Caco-2 (cell line): ENCODE results near the gene AK2. TPM values are rescaled to one million over a fixed set of nuclear protein-coding genes. Genes with fewer than 3 reads are reported as not detected.
"Not testable (repeated sequence)": the region's sequence is repeated elsewhere in the genome, so short reads cannot be mapped to it uniquely, and the experiment has no call there.

Experiments
- BruUV-seq: library from RNA; stranded (reverse); fragments of 400-500 nt; replicated peaks from 2 replicates; lab custom pipeline; 2021; lab: Mats Ljungman, UMichigan
- CTCF ChIA-PET: fragments of 300-600 bp; sonication (Branson Sonifier 250); formaldehyde crosslinking; loops from one replicate; lab custom pipeline; 2022; ENCODE audit warnings: antibody characterized with exemption; lab: Charles Lee
- POLR2A ChIA-PET: fragments of 300-600 bp; sonication (Branson Sonifier 250); formaldehyde crosslinking; loops from one replicate; lab custom pipeline; 2022; ENCODE audit warnings: antibody characterized with exemption; lab: Charles Lee
- DNase-seq, 2 experiments: peaks; one replicate each; pipeline versions ENCODE4 v3.0.0 to v3.0.0-alpha.2; 2020 to 2022
- H3K27me3 ChIP-seq: replicated peaks from 2 replicates; pipeline ENCODE4 v1.6.0; 2011; ENCODE audit warnings: low read length; ENCODE audit not compliant: control insufficient read depth, insufficient read depth
- H3K36me3 ChIP-seq: 2 replicates; pipeline ENCODE4 v1.5.1; 2011; ENCODE audit warnings: low read length; ENCODE audit not compliant: control insufficient read depth, insufficient read depth
- H3K4me1 ChIP-seq: fragments of 250-450 bp; sonication (Bioruptor Pico); 2 replicates; pipeline ENCODE4 v1.5.1; 2020; ENCODE audit warnings: mild to moderate bottlenecking
- H3K4me3 ChIP-seq: 2 replicates; pipeline ENCODE4 v1.5.1; 2011; ENCODE audit warnings: low read depth, mild to moderate bottlenecking, control low read depth, low read length
- H3K9me3 ChIP-seq: fragments of 250-450 bp; sonication (Bioruptor Pico); 2 replicates; pipeline ENCODE4 v1.5.1; 2020; ENCODE audit warnings: mild to moderate bottlenecking, moderate library complexity
- H3K27ac Mint-ChIP-seq: one replicate; pipeline ENCODE4 v1.8.0; 2022; ENCODE audit warnings: mixed read lengths; ENCODE audit not compliant: unreplicated experiment
- H3K27me3 Mint-ChIP-seq: one replicate; pipeline ENCODE4 v1.8.0; 2022; ENCODE audit warnings: mixed read lengths; ENCODE audit not compliant: insufficient read depth, unreplicated experiment
- H3K36me3 Mint-ChIP-seq: one replicate; pipeline ENCODE4 v1.8.0; 2022; ENCODE audit warnings: mild to moderate bottlenecking, mixed read lengths; ENCODE audit not compliant: insufficient read depth, unreplicated experiment
- H3K4me1 Mint-ChIP-seq: one replicate; pipeline ENCODE4 v1.8.0; 2022; ENCODE audit warnings: low read depth, mixed read lengths; ENCODE audit not compliant: unreplicated experiment
- H3K4me3 Mint-ChIP-seq: one replicate; pipeline ENCODE4 v1.8.0; 2022; ENCODE audit warnings: mild to moderate bottlenecking, moderate library complexity, mixed read lengths; ENCODE audit not compliant: unreplicated experiment
- H3K9me3 Mint-ChIP-seq: one replicate; pipeline ENCODE4 v1.8.0; 2022; ENCODE audit warnings: mixed read lengths; ENCODE audit not compliant: unreplicated experiment
- CTCF ChIP-seq, 2 experiments: fragments of 200-600 bp in 1 of 2; IDR thresholded peaks; 1 replicate in 1 of 2; 2 replicates in 1 of 2; pipeline versions ENCODE4 v1.5.1 to v1.8.0; 2011 to 2022; ENCODE audit warnings: antibody characterized with exemption in 1 of 2, control low read depth in 1 of 2, inconsistent platforms in 1 of 2, low read depth in 1 of 2, low read length in 1 of 2, mild to moderate bottlenecking in 1 of 2, moderate library complexity in 1 of 2; ENCODE audit not compliant: insufficient read depth in 1 of 2, severe bottlenecking in 1 of 2, unreplicated experiment in 1 of 2
- intact Hi-C: fragments of 100-400 bp; cut with micrococcal nuclease; formaldehyde crosslinking; loops from one replicate; pipeline ENCODE4 v1.10.0; 2022; ENCODE audit not compliant: unreplicated experiment
- total RNA-seq: library from RNA; stranded (reverse); gene quantifications from 2 replicates; pipeline ENCODE4 v1.2.3, GENCODE V29; 2022

Gene AK2
- total RNA-seq, 1 experiment from 2014 or later = 127 TPM

GRCh38 chr1:33074193-33074945 lies 37.7 kb upstream of the AK2 start:
- intact Hi-C loops = no loop called here
- Histone ChIP-seq H3K4me1 (no peaks in the 10 kb centered on the region), H3K27me3 (no peaks in the 10 kb centered on the region), H3K9me3 (no peaks in the 10 kb centered on the region), H3K36me3 (no peaks in the 10 kb centered on the region), H3K4me3 (no peak overlapping the region)
- peaks cover 2% of the 10 kb centered on the region for H3K27me3 Mint-ChIP-seq
- DNase-seq = no peak
- CTCF ChIA-PET = no interaction called here
- no peak overlapping the region for H3K4me3 Mint-ChIP-seq
- no peak overlapping the region for H3K27ac Mint-ChIP-seq
- peaks cover 15% of the 10 kb centered on the region for H3K9me3 Mint-ChIP-seq
- POLR2A ChIA-PET = interaction anchor here (0.6 kb wide), 1 partner anchor 281 kb away, joined by 4 read pairs; no protein-coding TSS in a partner anchor
- no peak for TF ChIP-seq CTCF (IDR thresholded peaks at IDR 0.05; ENCODE audit: insufficient read depth in 1 of 2, low read depth in 1 of 2, low read length in 1 of 2, severe bottlenecking in 1 of 2, unreplicated experiment in 1 of 2)
- no peaks in the 10 kb centered on the region for H3K4me1 Mint-ChIP-seq
- no peaks in the 10 kb centered on the region for H3K36me3 Mint-ChIP-seq
- no TSS peak for BruUV-seq

GRCh38 chr1:33072707-33073106 lies 36.0 kb upstream of the AK2 start:
- Mint-ChIP-seq H3K27ac (no peak overlapping the region), H3K4me3 (no peak overlapping the region), H3K4me1 (no peaks in the 10 kb centered on the region), H3K36me3 (no peaks in the 10 kb centered on the region), H3K9me3 (peaks cover 19% of the 10 kb centered on the region), H3K27me3 (peaks cover 2% of the 10 kb centered on the region)
- DNase-seq = no peak
- no TSS peak for BruUV-seq
- intact Hi-C loops = no loop called here
- POLR2A ChIA-PET = no interaction called here
- H3K4me3 ChIP-seq = no peak overlapping the region
- no peaks in the 10 kb centered on the region for H3K36me3 ChIP-seq
- H3K9me3 ChIP-seq = no peaks in the 10 kb centered on the region
- TF ChIP-seq CTCF (IDR thresholded peaks at IDR 0.05; ENCODE audit: insufficient read depth in 1 of 2, low read depth in 1 of 2, low read length in 1 of 2, severe bottlenecking in 1 of 2, unreplicated experiment in 1 of 2) = no peak
- CTCF ChIA-PET = no interaction called here
- no peaks in the 10 kb centered on the region for H3K27me3 ChIP-seq
- no peaks in the 10 kb centered on the region for H3K4me1 ChIP-seq

DNA sequence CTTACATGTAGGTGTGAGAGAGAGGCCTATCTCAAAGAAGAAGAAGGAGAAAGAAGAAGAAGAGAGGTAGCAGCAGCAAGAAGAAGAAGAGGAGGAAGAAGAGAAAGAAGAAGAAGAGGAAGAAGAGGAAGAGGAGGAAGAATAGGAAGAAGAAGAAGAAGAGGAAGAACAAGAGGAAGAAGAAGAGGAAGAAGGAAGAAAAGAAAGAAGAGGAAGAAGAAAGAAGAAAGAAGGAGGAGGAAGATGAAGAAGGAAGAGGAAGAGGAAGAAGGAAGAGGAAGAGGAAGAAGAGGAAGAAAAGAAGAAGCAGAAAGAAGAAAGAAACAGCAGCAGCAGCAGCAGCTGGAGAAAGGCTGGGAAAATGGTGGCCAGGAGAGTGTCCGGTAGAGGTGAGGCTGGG lies 33.9 kb upstream of the AK2 start:
- ChIA-PET POLR2A (no interaction called here), CTCF (no interaction called here)
- no peak for DNase-seq
- no peaks in the 10 kb centered on the region for H3K36me3 ChIP-seq
- no TSS peak for BruUV-seq
- intact Hi-C loops = no loop called here
- Mint-ChIP-seq H3K9me3 (peaks cover 30% of the 10 kb centered on the region), H3K4me1 (no peaks in the 10 kb centered on the region), H3K4me3 (no peak overlapping the region), H3K27ac (no peak overlapping the region), H3K36me3 (no peaks in the 10 kb centered on the region), H3K27me3 (peaks cover 6% of the 10 kb centered on the region)
- no peak for TF ChIP-seq CTCF (IDR thresholded peaks at IDR 0.05; ENCODE audit: insufficient read depth in 1 of 2, low read depth in 1 of 2, low read length in 1 of 2, severe bottlenecking in 1 of 2, unreplicated experiment in 1 of 2)
- H3K9me3 ChIP-seq = no peaks in the 10 kb centered on the region
- no peaks in the 10 kb centered on the region for H3K27me3 ChIP-seq
- no peak overlapping the region for H3K4me3 ChIP-seq
- H3K4me1 ChIP-seq = no peaks in the 10 kb centered on the region

DNA sequence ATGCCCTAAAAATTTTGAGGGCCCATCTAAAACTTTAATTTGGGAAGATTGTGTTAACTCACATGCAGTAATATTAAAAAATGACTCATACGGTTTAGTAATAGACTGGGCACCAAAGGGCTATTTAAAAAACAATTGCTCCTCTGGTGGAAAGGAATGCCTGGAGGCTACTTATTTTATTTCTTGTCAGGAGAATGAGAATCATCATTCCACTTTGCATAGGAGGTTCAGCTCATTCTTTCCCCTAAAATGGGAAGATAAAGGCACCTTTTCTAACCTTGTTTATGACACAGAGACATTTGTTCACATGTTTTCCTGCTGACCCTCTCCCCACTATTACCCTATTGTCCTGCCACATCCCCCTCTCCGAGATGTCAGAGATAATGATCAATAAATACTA lies 31.4 kb upstream of the AK2 start:
- H3K36me3 Mint-ChIP-seq, H3K4me3 ChIP-seq, H3K9me3 ChIP-seq, H3K4me1 Mint-ChIP-seq, POLR2A ChIA-PET, H3K4me3 Mint-ChIP-seq, H3K4me1 ChIP-seq, intact Hi-C loops, DNase-seq, H3K27me3 Mint-ChIP-seq, BruUV-seq, H3K36me3 ChIP-seq, H3K27ac Mint-ChIP-seq, CTCF ChIA-PET, H3K27me3 ChIP-seq: not testable (repeated sequence)
- H3K9me3 Mint-ChIP-seq = peaks cover 45% of the 10 kb centered on the region

GRCh38 chr1:33066477-33066876 lies 29.8 kb upstream of the AK2 start:
- H3K36me3 ChIP-seq, H3K27me3 Mint-ChIP-seq, H3K36me3 Mint-ChIP-seq, H3K4me1 ChIP-seq, CTCF ChIA-PET, H3K27me3 ChIP-seq, DNase-seq, H3K4me3 ChIP-seq, H3K27ac Mint-ChIP-seq, POLR2A ChIA-PET, BruUV-seq, H3K4me1 Mint-ChIP-seq, intact Hi-C loops, H3K4me3 Mint-ChIP-seq, H3K9me3 ChIP-seq: not testable (repeated sequence)
- H3K9me3 Mint-ChIP-seq = peaks cover 45% of the 10 kb centered on the region
